COR-L47 (cell line): ENCODE measurements around the gene STX4.
A peak's percentile ranks its signal among the peaks of the same experiment; 100 is the strongest.

Experiments used
- DNase-seq: peaks from one replicate; lab custom pipeline; 2025; lab: John Stamatoyannopoulos, UW

The STX4 gene

GRCh38 chr16:31064882-31065461 is 31.6 kb downstream of the STX4 start:
- no peak for DNase-seq

GRCh38 chr16:31067342-31067741 is 34.0 kb downstream of the STX4 start:
- no peak for DNase-seq

GRCh38 chr16:31071861-31072260 is 38.5 kb downstream of the STX4 start:
- no peak for DNase-seq

- peak; percentile 10 for DNase-seq
Measured at GRCh38 chr16:31072540-31073141, 39.3 kb downstream of the STX4 start.

GRCh38 chr16:31073142-31073969 is 40.0 kb downstream of the STX4 start:
- DNase-seq = peak; percentile 87

GRCh38 chr16:31073970-31074813 is 40.8 kb downstream of the STX4 start, which contains the start of the genes ZNF646 and ZNF668:
TSS of gene ZNF646 (plus strand) at chr16:31074422. CDS start at chr16:31076325, 1,903 bp downstream.
TSS of gene ZNF668 (minus strand) at chr16:31074240. CDS start at chr16:31064459, 9,781 bp downstream.
- peak; percentile 99 for DNase-seq

- DNase-seq = no peak
Measured at GRCh38 chr16:31074814-31075183, 41.4 kb downstream of the STX4 start.

- DNase-seq = no peak
Measured at GRCh38 chr16:31076319-31076718, 43.0 kb downstream of the STX4 start.

- no peak for DNase-seq
Measured at GRCh38 chr16:31077024-31077423, 43.7 kb downstream of the STX4 start.

GRCh38 chr16:31077592-31078396 is 44.4 kb downstream of the STX4 start:
- DNase-seq = no peak

- DNase-seq = no peak
Measured at GRCh38 chr16:31078597-31079341, 45.4 kb downstream of the STX4 start.

GRCh38 chr16:31079342-31079944 is 46.1 kb downstream of the STX4 start:
- no peak for DNase-seq

GRCh38 chr16:31080035-31080629 is 46.8 kb downstream of the STX4 start:
- no peak for DNase-seq

- no peak for DNase-seq
Measured at GRCh38 chr16:31080756-31081419, 47.5 kb downstream of the STX4 start.

GRCh38 chr16:31081428-31082351 is 48.3 kb downstream of the STX4 start:
- DNase-seq = no peak

- no peak for DNase-seq
Measured at GRCh38 chr16:31082368-31083045, 49.1 kb downstream of the STX4 start.

GRCh38 chr16:31083081-31083480 is 49.7 kb downstream of the STX4 start:
- DNase-seq = no peak
